HepG2 (cell line): Measurements from ENCODE around the gene ADAMTS4. TPM values are rescaled to one million over a fixed set of nuclear protein-coding genes. Genes with fewer than 3 reads are reported as not detected.

ENCODE experiments used
- ATAC-seq: fragments of 200-7000 bp; cut with Tn5 transposase; 3 replicates; pipeline ENCODE4 v1.9.1; 2020; ENCODE audit warnings: mild to moderate bottlenecking, moderate library complexity
- BruUV-seq: library from RNA; stranded (reverse); fragments of 400-500 nt; replicated peaks from 2 replicates; lab custom pipeline; 2021; lab: Mats Ljungman, UMichigan
- CTCF ChIA-PET: fragments of 300-600 bp; formaldehyde crosslinking; extraction: SDS; loops from one replicate; lab custom pipeline; 2021; ENCODE audit warnings: low total read pairs, inconsistent platforms, low intra/inter-chr PET ratio; lab: Yijun Ruan, JAX
- POLR2A ChIA-PET: fragments of 350-600 bp; sonication (Branson Sonifier 250); formaldehyde crosslinking; loops from one replicate; lab custom pipeline; 2020; ENCODE audit warnings: antibody characterized with exemption, inconsistent platforms; lab: Yijun Ruan, JAX
- DNase-seq: peaks from one replicate; pipeline ENCODE4 v3.0.0-alpha.2; 2015; ENCODE audit warnings: low spot score
- FAIRE-seq: peaks from 3 replicates; lab custom pipeline; 2011; peaks lifted over from hg19 to GRCh38; lab: Jason Lieb, UNC
- H2AFZ ChIP-seq: one replicate; pipeline ENCODE4 v1.6.1; 2011; ENCODE audit warnings: low read length, inconsistent platforms
- H3K27ac ChIP-seq: fragments of 300-600 bp; 3 replicates; pipeline ENCODE4 v1.8.0; 2011; ENCODE audit warnings: mixed run types, mild to moderate bottlenecking, mixed read lengths, low read length, inconsistent platforms; ENCODE audit not compliant: insufficient read depth; ENCODE audit errors: extremely low read length
- H3K27me3 ChIP-seq, 2 experiments: fragments of 200-600 bp in 1 of 2; 2 replicates in 1 of 2; 3 replicates in 1 of 2; pipeline versions ENCODE4 v1.6.0 to v1.8.0; 2011; ENCODE audit warnings: low read length in 2 of 2, mild to moderate bottlenecking in 2 of 2, moderate library complexity in 2 of 2, inconsistent platforms in 1 of 2; ENCODE audit not compliant: insufficient read depth in 2 of 2, control insufficient read depth in 1 of 2
- H3K36me3 ChIP-seq, 2 experiments: fragments of 200-600 bp in 1 of 2; replicated peaks in 1 of 2; 2 replicates in 1 of 2; 3 replicates in 1 of 2; pipeline versions ENCODE4 v1.5.1 to v1.8.0; 2011; ENCODE audit warnings: low read length in 2 of 2, inconsistent platforms in 1 of 2; ENCODE audit not compliant: insufficient read depth in 2 of 2, control insufficient read depth in 1 of 2
- H3K4me1 ChIP-seq: 2 replicates; pipeline ENCODE4 v1.5.1; 2012; ENCODE audit warnings: low read length, inconsistent platforms; ENCODE audit not compliant: insufficient read depth
- H3K4me2 ChIP-seq: 2 replicates; pipeline ENCODE4 v1.6.0; 2011; ENCODE audit warnings: low read depth, low read length, inconsistent platforms
- H3K4me3 ChIP-seq, 3 experiments: fragments of 200-600 bp in 1 of 3; sonication (generic), shearing (Covaris generic) in 1 of 3; replicated peaks in 1 of 3; 2 replicates each; pipeline ENCODE4 v1.5.1; 2011 to 2016; ENCODE audit warnings: low read length in 3 of 3, inconsistent platforms in 2 of 3, low read depth in 2 of 3, mild to moderate bottlenecking in 2 of 3, control low read depth in 1 of 3, mixed read lengths in 1 of 3; ENCODE audit not compliant: insufficient read depth in 1 of 3
- H3K79me2 ChIP-seq: one replicate; pipeline ENCODE4 v1.6.1; 2011; ENCODE audit warnings: low read length, inconsistent platforms; ENCODE audit not compliant: insufficient read depth
- H3K9ac ChIP-seq: 2 replicates; pipeline ENCODE4 v1.6.0; 2011; ENCODE audit warnings: mild to moderate bottlenecking, low read depth, low read length, inconsistent platforms; ENCODE audit not compliant: insufficient read depth
- H3K9me3 ChIP-seq: 2 replicates; pipeline ENCODE4 v1.5.1; 2012; ENCODE audit warnings: mild to moderate bottlenecking, low read length
- H4K20me1 ChIP-seq: 2 replicates; pipeline ENCODE4 v1.6.0; 2011; ENCODE audit warnings: inconsistent platforms, mild to moderate bottlenecking, low read length, moderate library complexity; ENCODE audit not compliant: insufficient read depth
- AGO2 ChIP-seq: fragments of 200-400 bp; formaldehyde crosslinking; optimal IDR thresholded peaks from 2 replicates; pipeline ENCODE3; 2017; ENCODE audit warnings: mild to moderate bottlenecking, low read depth, low read length, moderate library complexity
- CREM ChIP-seq, 2 experiments: sonication (generic) in 1 of 2; formaldehyde crosslinking in 1 of 2; IDR thresholded peaks; 2 replicates each; pipeline versions ENCODE4 v1.4.0 to v1.6.1; 2016 to 2020; ENCODE audit warnings: antibody characterized with exemption in 1 of 2, mild to moderate bottlenecking in 1 of 2, missing genetic modification reagents in 1 of 2
- CTCF ChIP-seq: sonication (generic); formaldehyde crosslinking; IDR thresholded peaks from 2 replicates; pipeline ENCODE4 v1.5.0; 2020; ENCODE audit warnings: mild to moderate bottlenecking, missing genetic modification reagents, moderate library complexity
- RAD21 ChIP-seq: fragments of 450-650 bp; formaldehyde crosslinking; IDR thresholded peaks from 2 replicates; pipeline ENCODE4 v1.5.0; 2020; ENCODE audit warnings: mild to moderate bottlenecking
- RBFOX2 ChIP-seq: fragments of 200-400 bp; formaldehyde crosslinking; IDR thresholded peaks from 2 replicates; pipeline ENCODE4 v1.6.1; 2017; ENCODE audit warnings: low read depth, mild to moderate bottlenecking, low read length
- RORA ChIP-seq: sonication (generic); formaldehyde crosslinking; IDR thresholded peaks from 2 replicates; pipeline ENCODE4 v1.5.0; 2020; ENCODE audit warnings: mild to moderate bottlenecking, missing genetic modification reagents, moderate library complexity
- SMC3 ChIP-seq: IDR thresholded peaks from 2 replicates; pipeline ENCODE4 v1.6.1; 2011; ENCODE audit warnings: low read length, improper control_type of control experiment
- STAG1 ChIP-seq: sonication (generic); formaldehyde crosslinking; IDR thresholded peaks from 2 replicates; pipeline ENCODE4 v1.4.0; 2020; ENCODE audit warnings: missing genetic modification reagents
- XBP1 ChIP-seq: sonication (generic); formaldehyde crosslinking; IDR thresholded peaks from 2 replicates; pipeline ENCODE4 v1.5.0; 2020; ENCODE audit warnings: missing genetic modification reagents
- ZFX ChIP-seq: sonication (generic); formaldehyde crosslinking; IDR thresholded peaks from 2 replicates; pipeline ENCODE4 v1.4.0; 2020; ENCODE audit warnings: mild to moderate bottlenecking, low read depth, missing genetic modification reagents, moderate library complexity
- WGBS: methylation state at CpG from one replicate; pipeline ENCODE4 v1.1.6; 2017; ENCODE audit warnings: low lambda C conversion rate; 5-methylcytosine and 5-hydroxymethylcytosine counted together
- in situ Hi-C: cut with HindIII; loops from 2 replicates; pipeline ENCODE4 v1.10.0; 2017; ENCODE audit warnings: low pct_unique_long_range_greater_than_20kb; ENCODE audit not compliant: extremely low pct_ligation_motif_present
- intact Hi-C: fragments of 100-400 bp; cut with micrococcal nuclease; formaldehyde crosslinking; loops from one replicate; pipeline ENCODE4 v1.10.0; 2022; ENCODE audit not compliant: unreplicated experiment
- polyA plus RNA-seq, 8 experiments: library from polyadenylated mRNA; depleted of rRNA in 3 of 8; stranded (reverse) in 7 of 8; unstranded in 1 of 8; fragments of >200 nt; fragmentation: Illumina TruSeq in 4 of 8; extraction: Trizol in 4 of 8; gene quantifications; 2 replicates each; pipeline versions ENCODE4 v1.2.1 to v1.2.3, GENCODE V29; 2011 to 2016; ENCODE audit warnings: low read depth in 4 of 8, missing spikeins in 1 of 8, mixed read lengths in 1 of 8; ENCODE audit not compliant: insufficient read depth in 1 of 8
- total RNA-seq, 5 experiments: library from RNA; depleted of rRNA; stranded (reverse); fragments of >200 nt; fragmentation: Illumina TruSeq; extraction: Trizol; gene quantifications; 2 replicates each; pipeline ENCODE4 v1.2.3, GENCODE V29; 2016; ENCODE audit warnings: low read depth in 1 of 5

The ADAMTS4 gene
- total and polyA plus RNA-seq, 2 of the 13 experiments (the other 11 are each of a cell fraction or from before 2014, with no cell fraction given) = 0.51 to 1.7 TPM

GRCh38 chr1:161230762-161231161 is 31.9 kb upstream of the ADAMTS4 start:
- DNase-seq = no peak
- BruUV-seq = no TSS peak
- H3K4me3 ChIP-seq = no peak overlapping the region
- ChIA-PET CTCF (interaction anchor here (0.8 to 2.6 kb wide), 4 partner anchors 21 to 144 kb away, joined by 3 to 8 read pairs (median 4); no protein-coding TSS in a partner anchor), POLR2A (interaction anchor here (0.8 to 2.5 kb wide), 7 partner anchors 10 to 159 kb away, joined by 3 to 19 read pairs (median 4); partner anchors contain the start of genes NDUFS2 and SDHC)
- no peaks in the 10 kb centered on the region for H4K20me1 ChIP-seq
- no peaks in the 10 kb centered on the region for H3K9me3 ChIP-seq
- FAIRE-seq = no peak
- TF ChIP-seq RORA (no peak), RBFOX2 (peak; percentile 49), AGO2 (peak; percentile 52)
- H3K9ac ChIP-seq = no peak overlapping the region
- peaks cover 11% of the 10 kb centered on the region for H3K79me2 ChIP-seq
- no peak overlapping the region for H3K27ac ChIP-seq
- in situ Hi-C loops = no loop called here
- H3K27me3 ChIP-seq = no peaks in the 10 kb centered on the region
- WGBS = 90% methylated on average over 7 of the region's 7 CpGs
- H2AFZ ChIP-seq = no peak overlapping the region
- H3K4me2 ChIP-seq = no peak overlapping the region
- no peak for ATAC-seq
- peaks cover 34% of the 10 kb centered on the region for H3K4me1 ChIP-seq
- peaks cover 12 to 38% of the 10 kb centered on the region in 2 experiments; a peak in 4 of 5 replicates for H3K36me3 ChIP-seq
- intact Hi-C loops = loop anchor here (1.0 kb wide), 1 partner anchor 61 kb away; no protein-coding TSS in a partner anchor

GRCh38 chr1:161229896-161230295 is 31.0 kb upstream of the ADAMTS4 start:
- in situ Hi-C loops = loop anchor here (5.0 to 10.0 kb wide), 2 partner anchors 62 to 155 kb away; no protein-coding TSS in a partner anchor
- H3K4me3 ChIP-seq = no peak overlapping the region
- peaks cover 40% of the 10 kb centered on the region for H3K4me1 ChIP-seq
- ChIA-PET POLR2A (interaction anchor here (0.8 to 2.5 kb wide), 10 partner anchors 9 to 159 kb away, joined by 3 to 19 read pairs (median 4); partner anchors contain the start of genes NDUFS2 and SDHC), CTCF (interaction anchor here (0.8 to 2.6 kb wide), 4 partner anchors 20 to 144 kb away, joined by 3 to 8 read pairs (median 4); no protein-coding TSS in a partner anchor)
- ATAC-seq (no peak), FAIRE-seq (no peak), DNase-seq (no peak)
- no peak overlapping the region for H3K4me2 ChIP-seq
- H2AFZ ChIP-seq = no peak overlapping the region
- peaks cover 12 to 38% of the 10 kb centered on the region in 2 experiments; a peak in 4 of 5 replicates for H3K36me3 ChIP-seq
- H3K27me3 ChIP-seq = no peaks in the 10 kb centered on the region
- no peaks in the 10 kb centered on the region for H3K9me3 ChIP-seq
- peak; percentile 68 for TF ChIP-seq SMC3
- TF ChIP-seq RAD21 = 0 out of 2 replicates have a peak, but pooled peaks have one; percentile 16
- TF ChIP-seq XBP1 = no peak
- peak; percentile 54 for TF ChIP-seq STAG1 (CRISPR knock-in tag)
- 0 out of 2 replicates have a peak, but pooled peaks have one; percentile 20 for TF ChIP-seq ZFX (CRISPR knock-in tag)
- TF ChIP-seq CREM (IDR thresholded peaks at IDR 0.05) = no peak
- TF ChIP-seq CREM (CRISPR knock-in tag; IDR thresholded peaks at IDR 0.05) = no peak
- TF ChIP-seq CTCF (CRISPR knock-in tag) = peak; percentile 53
- WGBS = 100% methylated on average over 1 of the region's 3 CpGs
- no peak overlapping the region for H3K9ac ChIP-seq
- H4K20me1 ChIP-seq = no peaks in the 10 kb centered on the region
- H3K27ac ChIP-seq = peak overlapping the region; percentile 1
- H3K79me2 ChIP-seq = peaks cover 11% of the 10 kb centered on the region
- BruUV-seq = no TSS peak
- intact Hi-C loops = loop anchor here (1.0 to 5.0 kb wide), 2 partner anchors 61 to 82 kb away; partner anchors contain the start of gene SDHC
